Activated naive CD4-positive, alpha-beta T cell treated with anti-CD3 and anti-CD28 coated beads, Interleukin-2, amount 50 U/mL, for 24 hours (primary cell): ENCODE data around the gene MLLT3.

Experiments
- H3K27ac Mint-ChIP-seq: one replicate; pipeline ENCODE4 v1.8.0; 2021; ENCODE audit warnings: mild to moderate bottlenecking, mixed read lengths
- H3K27me3 Mint-ChIP-seq: one replicate; pipeline ENCODE4 v1.8.0; 2021; ENCODE audit warnings: mixed read lengths
- H3K36me3 Mint-ChIP-seq: one replicate; pipeline ENCODE4 v1.8.0; 2021; ENCODE audit warnings: mixed read lengths
- H3K4me1 Mint-ChIP-seq: one replicate; pipeline ENCODE4 v1.8.0; 2021; ENCODE audit warnings: mixed read lengths
- H3K4me3 Mint-ChIP-seq: one replicate; pipeline ENCODE4 v1.8.0; 2021; ENCODE audit warnings: mild to moderate bottlenecking, mixed read lengths
- H3K9me3 Mint-ChIP-seq: one replicate; pipeline ENCODE4 v1.8.0; 2021; ENCODE audit warnings: mixed read lengths

The MLLT3 gene

DNA sequence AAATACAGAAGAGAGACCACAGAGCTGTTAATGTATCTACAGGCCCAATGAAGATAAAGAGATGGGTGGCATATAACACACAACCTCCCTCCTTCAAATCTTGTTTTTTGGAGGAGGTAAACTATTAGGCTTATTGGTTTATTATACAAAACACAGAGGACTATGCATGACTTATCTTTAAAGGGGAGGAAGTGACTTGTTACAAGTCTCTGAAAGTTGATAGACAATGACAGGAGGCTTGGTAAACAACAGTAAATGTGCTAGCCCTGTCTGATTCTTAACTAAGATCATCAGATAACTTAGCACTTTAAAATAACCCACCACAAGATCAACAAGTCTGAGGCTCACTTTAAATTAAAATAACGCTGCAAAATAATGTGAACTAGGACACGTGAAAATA, 219.0 kb downstream of the MLLT3 start:
- H3K36me3 Mint-ChIP-seq, result peaks cover 27% of the 10 kb centered on the region
- H3K9me3 Mint-ChIP-seq, result peaks cover 15% of the 10 kb centered on the region
- H3K27ac Mint-ChIP-seq, result no peak overlapping the region
- no peaks in the 10 kb centered on the region for H3K27me3 Mint-ChIP-seq
- H3K4me1 Mint-ChIP-seq, result peaks cover 89% of the 10 kb centered on the region
- H3K4me3 Mint-ChIP-seq, result no peak overlapping the region

DNA sequence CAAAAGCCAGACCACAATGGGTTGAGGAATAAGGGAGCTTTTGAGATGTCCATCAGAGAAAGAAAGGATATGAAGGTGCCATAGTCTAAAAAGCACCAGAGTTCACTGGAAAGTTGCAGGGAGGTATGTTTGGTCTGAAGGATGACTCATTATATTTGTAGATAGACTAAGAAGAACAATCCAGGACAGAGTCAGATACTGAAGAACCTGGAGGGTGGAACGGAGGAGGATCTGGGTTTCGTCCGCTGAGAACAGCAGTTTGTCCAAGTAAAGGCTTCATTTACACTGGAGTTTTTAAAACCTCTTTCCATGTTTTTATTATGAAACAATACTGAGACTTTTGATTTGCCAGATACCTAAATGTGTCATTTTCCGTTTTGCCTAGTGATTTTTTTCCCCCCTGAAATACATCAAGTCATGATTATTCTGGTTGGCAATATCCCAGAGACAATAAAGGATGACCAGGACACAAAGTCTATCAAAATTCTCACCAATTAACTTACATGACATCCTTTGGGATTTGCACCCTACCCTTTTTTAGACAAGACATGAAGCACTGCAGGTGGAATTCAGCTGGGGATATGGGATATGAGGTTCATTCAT, 219.9 kb downstream of the MLLT3 start:
- Mint-ChIP-seq H3K27ac (peak overlapping the region; percentile 84), H3K27me3 (no peaks in the 10 kb centered on the region), H3K9me3 (peaks cover 15% of the 10 kb centered on the region), H3K36me3 (peaks cover 27% of the 10 kb centered on the region), H3K4me3 (no peak overlapping the region), H3K4me1 (peaks cover 88% of the 10 kb centered on the region)

DNA sequence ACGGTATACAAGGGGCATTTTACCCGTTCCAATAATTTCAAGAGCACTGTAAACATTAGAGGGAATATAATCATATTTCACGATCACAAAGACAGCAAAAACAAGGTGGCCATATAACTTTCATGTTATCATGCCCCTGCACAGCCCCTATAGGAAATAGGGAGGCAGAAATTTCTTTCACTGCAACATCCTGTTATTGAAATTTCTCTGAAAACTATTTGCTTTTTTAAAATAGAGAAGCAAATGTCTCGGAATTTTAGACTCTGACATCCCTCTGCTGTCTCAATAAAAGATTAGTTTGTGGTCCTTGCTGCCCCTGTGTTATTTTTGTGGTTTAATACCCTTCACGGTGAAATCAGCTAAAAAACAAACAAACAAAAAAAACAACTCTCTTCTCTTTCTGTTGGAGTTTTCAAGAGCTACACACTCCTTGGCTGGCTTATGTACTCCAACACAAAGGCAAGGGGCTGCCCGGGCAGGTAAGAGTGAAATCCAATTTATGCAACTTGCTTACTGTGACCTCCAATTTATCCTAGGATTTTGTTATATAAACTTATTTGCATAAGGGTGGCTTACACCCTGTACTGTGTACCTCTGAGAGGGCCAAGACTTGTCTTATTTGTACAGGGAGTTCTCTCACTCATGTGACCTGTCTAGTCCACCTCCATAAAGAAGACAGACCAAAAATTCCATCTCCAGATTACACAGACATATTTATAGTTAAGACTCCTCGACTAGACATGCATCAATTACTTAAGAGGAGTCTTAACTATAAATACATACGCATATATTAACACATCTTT, 223.6 kb downstream of the MLLT3 start:
- Mint-ChIP-seq H3K36me3 (peaks cover 24% of the 10 kb centered on the region), H3K4me1 (peaks cover 94% of the 10 kb centered on the region), H3K27me3 (no peaks in the 10 kb centered on the region), H3K27ac (peak overlapping the region; percentile 93), H3K9me3 (peaks cover 21% of the 10 kb centered on the region), H3K4me3 (peak overlapping the region; percentile 47)

GRCh38 chr9:20397348-20397747, 225.0 kb downstream of the MLLT3 start:
- Mint-ChIP-seq H3K9me3 (peaks cover 21% of the 10 kb centered on the region), H3K36me3 (peaks cover 24% of the 10 kb centered on the region), H3K4me1 (peaks cover 84% of the 10 kb centered on the region), H3K4me3 (peak overlapping the region; percentile 53), H3K27ac (peak overlapping the region; percentile 30), H3K27me3 (no peaks in the 10 kb centered on the region)

DNA sequence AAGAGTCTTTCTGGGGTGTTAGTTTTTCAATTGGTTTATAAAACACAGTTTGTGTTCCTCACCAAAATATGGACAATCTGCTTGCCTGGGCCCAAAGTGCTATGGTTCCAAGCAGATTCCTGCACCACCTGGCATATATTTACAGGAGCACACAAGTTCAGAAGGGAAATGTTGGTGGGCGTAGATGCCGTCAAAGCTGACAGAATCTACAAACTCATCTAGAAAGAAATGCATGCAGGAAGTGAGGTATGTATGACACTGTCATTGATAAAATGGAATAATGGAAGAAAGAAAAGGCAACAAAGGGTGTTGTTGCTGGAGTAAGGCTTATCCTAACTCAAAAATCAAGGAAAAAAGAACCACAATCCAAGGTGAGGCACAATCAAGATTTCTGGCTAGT, 225.8 kb downstream of the MLLT3 start:
- Mint-ChIP-seq H3K4me3 (peak overlapping the region; percentile 53), H3K27me3 (no peaks in the 10 kb centered on the region), H3K36me3 (peaks cover 18% of the 10 kb centered on the region), H3K27ac (peak overlapping the region; percentile 90), H3K9me3 (peaks cover 14% of the 10 kb centered on the region), H3K4me1 (peaks cover 75% of the 10 kb centered on the region)

GRCh38 chr9:20395651-20396050, 226.6 kb downstream of the MLLT3 start:
- Mint-ChIP-seq H3K4me3 (peak overlapping the region; percentile 57), H3K4me1 (peaks cover 73% of the 10 kb centered on the region), H3K9me3 (peaks cover 8% of the 10 kb centered on the region), H3K27ac (peak overlapping the region; percentile 90), H3K36me3 (peaks cover 12% of the 10 kb centered on the region), H3K27me3 (no peaks in the 10 kb centered on the region)

DNA sequence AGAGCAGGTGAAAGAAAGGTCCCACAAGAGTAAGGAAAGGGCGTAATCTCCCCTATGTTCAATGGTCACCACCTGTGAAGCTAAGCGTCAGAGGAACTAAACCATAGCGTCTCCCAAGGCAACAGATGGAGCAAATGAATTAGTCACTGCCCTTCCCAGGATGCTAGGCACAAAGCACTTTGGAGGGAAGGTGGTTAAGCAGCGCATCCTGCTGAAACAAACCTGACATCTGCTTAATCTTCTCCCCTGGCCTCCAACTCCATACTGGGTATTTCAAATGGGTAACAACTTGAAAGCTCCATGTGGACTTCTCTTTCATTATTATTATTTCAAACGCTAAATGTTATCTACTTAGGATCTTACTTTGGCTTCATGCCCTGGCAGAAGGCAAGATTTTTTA, 227.3 kb downstream of the MLLT3 start:
- Mint-ChIP-seq H3K36me3 (peaks cover 17% of the 10 kb centered on the region), H3K9me3 (peaks cover 14% of the 10 kb centered on the region), H3K27me3 (no peaks in the 10 kb centered on the region), H3K4me1 (peaks cover 74% of the 10 kb centered on the region), H3K27ac (peak overlapping the region; percentile 25), H3K4me3 (no peak overlapping the region)

DNA sequence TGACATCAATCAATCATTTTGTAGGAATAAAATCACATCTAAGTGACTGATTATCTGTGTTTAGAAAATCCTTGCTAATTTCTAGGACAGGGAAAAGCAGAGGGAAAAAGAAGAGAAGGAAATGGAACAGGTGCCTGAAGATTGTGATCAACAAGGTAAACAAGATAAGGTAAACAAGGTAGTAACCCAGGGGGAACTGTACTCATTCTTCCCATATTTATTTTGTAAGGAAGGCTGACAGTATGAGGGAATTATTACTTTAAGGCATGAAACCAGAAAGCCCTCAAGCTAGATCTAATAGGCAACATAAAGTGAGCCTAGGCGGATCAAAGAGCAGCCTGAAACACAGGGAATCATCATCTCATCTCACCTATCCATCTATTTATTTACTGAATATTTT, 231.1 kb downstream of the MLLT3 start:
- Mint-ChIP-seq H3K9me3 (peaks cover 7% of the 10 kb centered on the region), H3K27me3 (no peaks in the 10 kb centered on the region), H3K36me3 (peaks cover 18% of the 10 kb centered on the region), H3K27ac (no peak overlapping the region), H3K4me3 (no peak overlapping the region), H3K4me1 (peaks cover 46% of the 10 kb centered on the region)

DNA sequence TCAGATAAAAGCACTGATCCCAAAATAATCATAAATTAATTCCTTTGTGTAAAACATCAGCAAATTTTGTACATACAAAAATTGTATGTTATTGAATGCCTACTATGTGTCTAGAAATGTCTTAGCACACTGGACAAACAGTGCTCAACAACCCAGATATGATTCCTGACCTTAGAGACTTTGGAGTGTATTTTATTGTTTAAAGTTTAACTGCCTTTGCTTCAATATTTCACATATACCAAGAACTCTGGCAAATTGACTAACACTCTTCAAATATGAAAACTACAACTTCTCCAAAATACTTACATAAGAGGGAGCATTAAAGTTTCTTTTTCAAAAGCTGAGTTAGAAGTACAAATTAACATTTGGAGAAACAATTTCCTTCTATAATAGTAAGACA, 231.9 kb downstream of the MLLT3 start:
- Mint-ChIP-seq H3K36me3 (peaks cover 20% of the 10 kb centered on the region), H3K27ac (no peak overlapping the region), H3K4me1 (peaks cover 44% of the 10 kb centered on the region), H3K4me3 (no peak overlapping the region), H3K27me3 (no peaks in the 10 kb centered on the region), H3K9me3 (peaks cover 7% of the 10 kb centered on the region)

- H3K27ac Mint-ChIP-seq, result peak overlapping the region; percentile 23
Measured at GRCh38 chr9:20387062-20387461, 235.2 kb downstream of the MLLT3 start.

DNA sequence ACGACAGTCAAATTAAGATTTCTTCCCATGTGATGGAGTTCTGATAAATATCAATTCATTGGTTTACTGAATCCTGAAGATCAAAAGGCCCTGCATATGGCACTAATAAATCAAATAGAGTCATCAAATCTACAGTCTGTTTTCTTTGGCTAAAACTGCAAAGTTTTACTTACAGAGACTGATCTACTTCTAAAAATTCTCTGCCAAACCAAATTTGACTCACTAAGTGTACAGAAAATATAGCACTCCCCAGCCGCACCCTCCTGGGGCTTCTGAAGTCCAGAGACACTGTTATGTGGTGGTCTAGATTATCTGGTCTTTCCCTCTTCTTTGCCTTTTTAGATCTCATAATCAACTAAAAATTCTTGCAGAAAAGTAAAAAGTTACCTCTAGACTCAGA, 237.7 kb downstream of the MLLT3 start:
- peaks cover 12% of the 10 kb centered on the region for H3K36me3 Mint-ChIP-seq
- H3K9me3 Mint-ChIP-seq, result no peaks in the 10 kb centered on the region
- no peak overlapping the region for H3K4me3 Mint-ChIP-seq
- peak overlapping the region; percentile 38 for H3K27ac Mint-ChIP-seq
- no peaks in the 10 kb centered on the region for H3K27me3 Mint-ChIP-seq
- peaks cover 58% of the 10 kb centered on the region for H3K4me1 Mint-ChIP-seq

More at GRCh38 chr9:20387062-20387461, 235.2 kb downstream of the MLLT3 start:
- H3K4me1 Mint-ChIP-seq, result peaks cover 57% of the 10 kb centered on the region
- H3K4me3 Mint-ChIP-seq, result no peak overlapping the region
- H3K36me3 Mint-ChIP-seq, result peaks cover 17% of the 10 kb centered on the region
- no peaks in the 10 kb centered on the region for H3K27me3 Mint-ChIP-seq
- peaks cover 7% of the 10 kb centered on the region for H3K9me3 Mint-ChIP-seq

- Mint-ChIP-seq H3K27me3 (no peaks in the 10 kb centered on the region), H3K36me3 (peaks cover 6% of the 10 kb centered on the region), H3K4me3 (peak overlapping the region; percentile 8), H3K4me1 (peaks cover 74% of the 10 kb centered on the region), H3K27ac (peak overlapping the region; percentile 77), H3K9me3 (no peaks in the 10 kb centered on the region)
Measured at GRCh38 chr9:20382460-20383071, 239.7 kb downstream of the MLLT3 start.

DNA sequence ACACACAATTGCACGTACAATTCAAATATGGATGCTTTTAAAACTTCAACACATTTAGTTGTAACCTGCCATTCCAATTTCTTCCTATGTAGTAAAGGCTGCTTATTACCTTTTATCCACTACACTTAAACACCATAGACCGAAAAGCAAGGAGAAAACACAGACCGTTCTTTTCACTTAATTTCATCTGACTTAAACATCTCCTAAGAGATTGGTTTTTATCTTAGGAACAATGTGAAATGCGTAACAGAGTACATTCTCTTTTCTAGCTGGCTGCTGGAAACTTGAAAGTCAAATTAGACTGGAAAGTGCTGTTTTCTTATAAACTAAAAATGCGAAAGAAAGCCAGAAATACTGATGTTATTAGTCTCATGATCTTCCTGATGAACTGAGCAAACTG, 241.8 kb downstream of the MLLT3 start:
- Mint-ChIP-seq H3K27ac (peak overlapping the region; percentile 24), H3K4me3 (no peak overlapping the region), H3K36me3 (peaks cover 3% of the 10 kb centered on the region), H3K27me3 (no peaks in the 10 kb centered on the region), H3K4me1 (peaks cover 81% of the 10 kb centered on the region), H3K9me3 (no peaks in the 10 kb centered on the region)

- peak overlapping the region; percentile 42 for H3K27ac Mint-ChIP-seq
- H3K27me3 Mint-ChIP-seq, result no peaks in the 10 kb centered on the region
- H3K4me1 Mint-ChIP-seq, result peaks cover 82% of the 10 kb centered on the region
- H3K36me3 Mint-ChIP-seq, result peaks cover 4% of the 10 kb centered on the region
- H3K4me3 Mint-ChIP-seq, result no peak overlapping the region
- H3K9me3 Mint-ChIP-seq, result no peaks in the 10 kb centered on the region
Measured at GRCh38 chr9:20379804-20380225, 242.5 kb downstream of the MLLT3 start.

- Mint-ChIP-seq H3K4me3 (no peak overlapping the region), H3K27me3 (no peaks in the 10 kb centered on the region), H3K4me1 (peaks cover 82% of the 10 kb centered on the region), H3K27ac (peak overlapping the region; percentile 49), H3K36me3 (peaks cover 4% of the 10 kb centered on the region), H3K9me3 (no peaks in the 10 kb centered on the region)
Measured at GRCh38 chr9:20378851-20379250, 243.4 kb downstream of the MLLT3 start.

DNA sequence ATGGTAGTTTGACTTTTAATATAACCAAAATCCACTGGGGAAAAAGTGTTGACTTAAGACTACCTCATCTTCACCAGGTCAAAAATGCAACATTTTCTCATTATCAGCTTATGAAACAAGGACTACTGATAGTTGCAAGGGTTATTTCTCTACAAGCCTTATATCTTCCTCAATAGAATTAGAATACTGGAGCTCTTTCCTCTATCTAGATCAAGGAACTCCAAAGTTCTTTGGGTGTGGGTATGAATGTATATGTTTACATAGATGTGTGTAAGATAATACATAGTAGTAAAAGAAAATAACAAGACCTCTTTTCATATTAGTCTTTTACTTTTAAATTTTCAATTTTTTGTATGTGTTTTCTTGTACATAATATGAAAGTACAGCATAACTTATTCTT, 244.5 kb downstream of the MLLT3 start:
- H3K9me3 Mint-ChIP-seq, result no peaks in the 10 kb centered on the region

More for the DNA sequence above, 244.5 kb downstream of the MLLT3 start:
- Mint-ChIP-seq H3K27me3 (no peaks in the 10 kb centered on the region), H3K36me3 (peaks cover 4% of the 10 kb centered on the region), H3K4me1 (peaks cover 82% of the 10 kb centered on the region), H3K4me3 (peak overlapping the region; percentile 16), H3K27ac (peak overlapping the region; percentile 71)
